GM19328 (cell line): ENCODE data around the gene ZBP1.

Experiments used
- ATAC-seq: cut with Tn5 transposase; IDR thresholded peaks from one replicate; pipeline ENCODE4 v1.9.1; 2021; ENCODE audit warnings: mild to moderate bottlenecking, moderate library complexity; ENCODE audit not compliant: unreplicated experiment

The ZBP1 gene

GRCh38 chr20:57601737-57602136 is 18.5 kb downstream of the ZBP1 start:
- ATAC-seq: no peak

GRCh38 chr20:57601211-57601570 is 19.0 kb downstream of the ZBP1 start:
- ATAC-seq: no peak

- ATAC-seq: no peak
These were observed 19.7 kb downstream of the ZBP1 start for GRCh38 chr20:57600320-57601210.

- no peak for ATAC-seq
These were observed 21.7 kb downstream of the ZBP1 start for GRCh38 chr20:57598491-57598890.

GRCh38 chr20:57598060-57598459 is 22.2 kb downstream of the ZBP1 start:
- ATAC-seq: no peak

- ATAC-seq: no peak
These were observed 23.0 kb downstream of the ZBP1 start for GRCh38 chr20:57596998-57597939.

GRCh38 chr20:57596358-57596757 is 23.9 kb downstream of the ZBP1 start:
- no peak for ATAC-seq

- no peak for ATAC-seq
These were observed 24.9 kb downstream of the ZBP1 start for GRCh38 chr20:57595041-57596030.

- no peak for ATAC-seq
These were observed 25.9 kb downstream of the ZBP1 start for GRCh38 chr20:57594092-57594951.

GRCh38 chr20:57593134-57593886 is 26.9 kb downstream of the ZBP1 start:
- ATAC-seq: no peak

GRCh38 chr20:57592263-57593092 is 27.7 kb downstream of the ZBP1 start:
- no peak for ATAC-seq

- ATAC-seq: no peak
These were observed 28.7 kb downstream of the ZBP1 start for GRCh38 chr20:57591289-57592229.

GRCh38 chr20:57590485-57591288 is 29.5 kb downstream of the ZBP1 start:
- ATAC-seq: no peak

- ATAC-seq: no peak
These were observed 30.3 kb downstream of the ZBP1 start for GRCh38 chr20:57589728-57590484.

- ATAC-seq: no peak
These were observed 31.0 kb downstream of the ZBP1 start for GRCh38 chr20:57589123-57589727.
